Body of pancreas (tissue), 4 donors: Measurements from ENCODE around the gene PLXNA1.

Experiments
- POLR2A ChIP-seq, 3 donors: fragments of 450-650 bp; IDR thresholded peaks; one replicate each; pipeline ENCODE4 v1.6.1; 2016; ENCODE audit warnings: antibody characterized with exemption in 3 of 3, mild to moderate bottlenecking in 2 of 3
- TF ChIP-seq, protein P1 (sequence below), 7 experiments: fragments of 450-650 bp in 4 of 7; fragments of 200-600 bp in 3 of 7; sonication (generic) in 3 of 7; IDR thresholded peaks; one replicate each; pipeline ENCODE4 v1.5.1; 2016 to 2019; ENCODE audit warnings: antibody characterized with exemption in 7 of 7

DNA sequence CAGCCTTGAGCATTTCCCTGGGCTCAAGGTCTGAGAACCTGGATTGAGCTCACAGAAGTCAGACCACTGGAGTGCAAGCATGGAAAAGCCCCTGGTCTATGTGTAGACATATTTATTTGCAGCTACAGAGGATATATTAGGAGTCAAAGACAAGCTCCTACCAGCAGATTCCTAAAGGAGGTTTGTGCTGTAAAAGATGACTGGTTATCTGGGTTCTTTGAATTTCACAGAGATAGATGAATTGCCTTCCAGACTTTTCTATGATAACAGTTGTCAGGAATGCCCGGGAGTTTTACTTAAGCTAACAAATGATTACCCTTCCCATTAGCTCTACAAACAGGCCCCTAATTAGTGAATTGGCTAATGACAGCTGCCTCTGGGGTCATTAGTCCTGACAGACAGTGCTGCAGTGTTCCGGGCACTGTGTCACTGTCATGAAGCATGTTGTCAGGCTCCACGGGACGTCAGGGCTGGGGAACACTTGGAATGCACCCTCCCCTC lies 48.8 kb upstream of the PLXNA1 start:
- TF ChIP-seq POLR2A (IDR thresholded peaks at IDR 0.05): no peak
- TF ChIP-seq, protein P1, sequence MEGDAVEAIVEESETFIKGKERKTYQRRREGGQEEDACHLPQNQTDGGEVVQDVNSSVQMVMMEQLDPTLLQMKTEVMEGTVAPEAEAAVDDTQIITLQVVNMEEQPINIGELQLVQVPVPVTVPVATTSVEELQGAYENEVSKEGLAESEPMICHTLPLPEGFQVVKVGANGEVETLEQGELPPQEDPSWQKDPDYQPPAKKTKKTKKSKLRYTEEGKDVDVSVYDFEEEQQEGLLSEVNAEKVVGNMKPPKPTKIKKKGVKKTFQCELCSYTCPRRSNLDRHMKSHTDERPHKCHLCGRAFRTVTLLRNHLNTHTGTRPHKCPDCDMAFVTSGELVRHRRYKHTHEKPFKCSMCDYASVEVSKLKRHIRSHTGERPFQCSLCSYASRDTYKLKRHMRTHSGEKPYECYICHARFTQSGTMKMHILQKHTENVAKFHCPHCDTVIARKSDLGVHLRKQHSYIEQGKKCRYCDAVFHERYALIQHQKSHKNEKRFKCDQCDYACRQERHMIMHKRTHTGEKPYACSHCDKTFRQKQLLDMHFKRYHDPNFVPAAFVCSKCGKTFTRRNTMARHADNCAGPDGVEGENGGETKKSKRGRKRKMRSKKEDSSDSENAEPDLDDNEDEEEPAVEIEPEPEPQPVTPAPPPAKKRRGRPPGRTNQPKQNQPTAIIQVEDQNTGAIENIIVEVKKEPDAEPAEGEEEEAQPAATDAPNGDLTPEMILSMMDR (IDR thresholded peaks at IDR 0.05): no peak
